ENCODE measurements around the gene VWA5B1.

Gene VWA5B1

DNA sequence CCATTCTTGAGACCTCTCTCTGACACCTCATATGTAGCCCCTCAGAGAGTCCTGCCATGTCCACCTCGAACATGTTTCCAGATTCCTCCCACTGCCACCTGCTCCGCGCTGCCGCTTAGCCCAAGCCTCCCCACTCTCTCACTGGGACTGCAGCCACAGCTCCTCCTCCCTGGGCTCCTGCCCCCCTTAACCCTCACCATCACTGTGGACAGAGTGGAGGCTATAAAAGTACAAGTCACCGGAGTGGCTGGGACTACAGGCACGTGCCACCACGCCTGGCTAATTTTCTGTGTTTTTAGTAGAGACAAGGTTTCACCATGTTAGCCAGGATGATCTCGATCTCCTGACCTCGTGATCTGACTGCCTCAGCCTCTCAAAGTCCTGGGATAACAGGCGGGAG is 77.0 kb downstream of the VWA5B1 start:
- Histone ChIP-seq H3K27ac (ENCODE audit: low read length) (no peak overlapping the region), H3K4me3 (ENCODE audit: low read length) (no peak overlapping the region), H3K9ac (ENCODE audit: low read length) (no peak overlapping the region), H4K20me1 (ENCODE audit: insufficient read depth, low read length) (no peaks in the 10 kb centered on the region), H3K27me3 (ENCODE audit: low read depth, low read length) (0 out of 2 replicates have a peak, but pooled peaks cover 4% of the 10 kb centered on the region), H2AFZ (ENCODE audit: low read depth, low read length) (no peak overlapping the region), H3K4me1 (ENCODE audit: low read length) (peaks cover 12% of the 10 kb centered on the region), H3K4me2 (ENCODE audit: low read length) (no peak overlapping the region), H3K79me2 (ENCODE audit: low read length) (no peaks in the 10 kb centered on the region), H3K9me3 (ENCODE audit: insufficient read depth, low read length) (no peaks in the 10 kb centered on the region), H3K36me3 (replicated peaks; ENCODE audit: low read depth, low read length) (no peaks in the 10 kb centered on the region)
- TF ChIP-seq, protein P1, sequence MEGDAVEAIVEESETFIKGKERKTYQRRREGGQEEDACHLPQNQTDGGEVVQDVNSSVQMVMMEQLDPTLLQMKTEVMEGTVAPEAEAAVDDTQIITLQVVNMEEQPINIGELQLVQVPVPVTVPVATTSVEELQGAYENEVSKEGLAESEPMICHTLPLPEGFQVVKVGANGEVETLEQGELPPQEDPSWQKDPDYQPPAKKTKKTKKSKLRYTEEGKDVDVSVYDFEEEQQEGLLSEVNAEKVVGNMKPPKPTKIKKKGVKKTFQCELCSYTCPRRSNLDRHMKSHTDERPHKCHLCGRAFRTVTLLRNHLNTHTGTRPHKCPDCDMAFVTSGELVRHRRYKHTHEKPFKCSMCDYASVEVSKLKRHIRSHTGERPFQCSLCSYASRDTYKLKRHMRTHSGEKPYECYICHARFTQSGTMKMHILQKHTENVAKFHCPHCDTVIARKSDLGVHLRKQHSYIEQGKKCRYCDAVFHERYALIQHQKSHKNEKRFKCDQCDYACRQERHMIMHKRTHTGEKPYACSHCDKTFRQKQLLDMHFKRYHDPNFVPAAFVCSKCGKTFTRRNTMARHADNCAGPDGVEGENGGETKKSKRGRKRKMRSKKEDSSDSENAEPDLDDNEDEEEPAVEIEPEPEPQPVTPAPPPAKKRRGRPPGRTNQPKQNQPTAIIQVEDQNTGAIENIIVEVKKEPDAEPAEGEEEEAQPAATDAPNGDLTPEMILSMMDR (IDR thresholded peaks at IDR 0.05; ENCODE audit: low read depth, low read length): no peak
- TF ChIP-seq EZH2phosphoT487 (IDR thresholded peaks at IDR 0.05; ENCODE audit: low read depth): no peak

DNA sequence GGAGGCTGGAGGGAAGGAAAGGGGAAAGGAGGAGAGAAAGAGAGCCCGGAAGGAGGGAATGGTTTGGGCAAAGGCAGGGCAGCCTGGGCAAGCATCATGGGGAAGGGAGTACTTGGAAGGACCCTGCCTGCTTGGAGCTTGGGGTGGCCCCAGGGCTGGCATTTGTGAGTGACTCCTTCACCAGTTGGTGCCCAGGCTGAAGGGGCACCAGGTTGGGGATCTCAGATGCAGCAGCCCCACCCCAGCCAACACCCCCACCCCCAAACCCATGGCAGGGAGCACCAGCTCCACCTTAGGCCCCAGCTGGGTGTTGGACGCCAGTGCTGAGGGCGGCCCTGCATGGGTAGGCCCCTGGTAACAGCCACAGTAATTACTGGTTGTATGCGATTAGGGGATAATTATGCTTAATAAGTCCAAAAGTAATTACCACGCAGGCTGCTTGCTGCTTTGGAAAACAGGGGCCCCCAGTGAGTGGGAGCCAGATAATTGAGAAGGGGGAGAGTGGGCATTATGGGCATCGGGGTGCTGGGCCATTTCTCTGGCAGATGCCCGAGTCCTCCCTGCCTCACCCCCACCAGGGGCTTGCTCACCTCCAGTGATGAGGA is 78.3 kb downstream of the VWA5B1 start:
- no peak overlapping the region for H3K27ac ChIP-seq (ENCODE audit: low read length)
- TF ChIP-seq, protein P1 (IDR thresholded peaks at IDR 0.05; ENCODE audit: low read depth, low read length): no peak
- no peak for TF ChIP-seq EZH2phosphoT487 (IDR thresholded peaks at IDR 0.05; ENCODE audit: low read depth)
- no peaks in the 10 kb centered on the region for H4K20me1 ChIP-seq (ENCODE audit: insufficient read depth, low read length)
- peaks cover 25% of the 10 kb centered on the region for H3K4me1 ChIP-seq (ENCODE audit: low read length)
- no peaks in the 10 kb centered on the region for H3K36me3 ChIP-seq (replicated peaks; ENCODE audit: low read depth, low read length)
- H3K9ac ChIP-seq (ENCODE audit: low read length): no peak overlapping the region
- H2AFZ ChIP-seq (ENCODE audit: low read depth, low read length): no peak overlapping the region
- H3K4me3 ChIP-seq (ENCODE audit: low read length): no peak overlapping the region
- no peaks in the 10 kb centered on the region for H3K9me3 ChIP-seq (ENCODE audit: insufficient read depth, low read length)
- no peak overlapping the region for H3K4me2 ChIP-seq (ENCODE audit: low read length)
- 0 out of 2 replicates have a peak, but pooled peaks cover 4% of the 10 kb centered on the region for H3K27me3 ChIP-seq (ENCODE audit: low read depth, low read length)
- no peaks in the 10 kb centered on the region for H3K79me2 ChIP-seq (ENCODE audit: low read length)

DNA sequence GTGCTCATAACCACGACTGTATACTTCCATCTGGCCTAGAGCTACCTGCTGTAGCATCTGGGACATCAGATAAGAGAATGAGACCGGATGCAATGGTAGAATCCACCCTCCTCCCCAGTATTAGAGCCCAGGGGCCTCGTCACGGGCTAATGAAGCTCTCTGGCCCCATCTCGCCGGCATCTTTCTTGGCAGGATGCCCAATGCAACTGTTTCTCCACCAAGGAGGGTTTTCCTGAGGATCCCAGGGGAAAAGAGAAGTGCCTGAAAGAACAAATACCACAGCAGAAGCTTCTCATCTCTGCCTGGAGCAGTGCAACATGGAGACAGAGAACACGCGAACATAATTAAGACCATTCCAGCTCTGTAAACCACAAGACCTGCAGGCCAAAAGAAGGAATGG is 80.0 kb downstream of the VWA5B1 start:
- no peaks in the 10 kb centered on the region for H3K79me2 ChIP-seq (ENCODE audit: low read length)
- H3K4me2 ChIP-seq (ENCODE audit: low read length): no peak overlapping the region
- H3K27ac ChIP-seq (ENCODE audit: low read length): no peak overlapping the region
- H2AFZ ChIP-seq (ENCODE audit: low read depth, low read length): no peak overlapping the region
- H3K4me3 ChIP-seq (ENCODE audit: low read length): no peak overlapping the region
- no peaks in the 10 kb centered on the region for H3K9me3 ChIP-seq (ENCODE audit: insufficient read depth, low read length)
- H3K9ac ChIP-seq (ENCODE audit: low read length): no peak overlapping the region
- TF ChIP-seq, protein P1 (IDR thresholded peaks at IDR 0.05; ENCODE audit: low read depth, low read length): no peak
- TF ChIP-seq EZH2phosphoT487 (IDR thresholded peaks at IDR 0.05; ENCODE audit: low read depth): no peak
- peaks cover 26% of the 10 kb centered on the region for H3K4me1 ChIP-seq (ENCODE audit: low read length)
- no peaks in the 10 kb centered on the region for H4K20me1 ChIP-seq (ENCODE audit: insufficient read depth, low read length)
- H3K27me3 ChIP-seq (ENCODE audit: low read depth, low read length): 0 out of 2 replicates have a peak, but pooled peaks cover 4% of the 10 kb centered on the region
- no peaks in the 10 kb centered on the region for H3K36me3 ChIP-seq (replicated peaks; ENCODE audit: low read depth, low read length)

DNA sequence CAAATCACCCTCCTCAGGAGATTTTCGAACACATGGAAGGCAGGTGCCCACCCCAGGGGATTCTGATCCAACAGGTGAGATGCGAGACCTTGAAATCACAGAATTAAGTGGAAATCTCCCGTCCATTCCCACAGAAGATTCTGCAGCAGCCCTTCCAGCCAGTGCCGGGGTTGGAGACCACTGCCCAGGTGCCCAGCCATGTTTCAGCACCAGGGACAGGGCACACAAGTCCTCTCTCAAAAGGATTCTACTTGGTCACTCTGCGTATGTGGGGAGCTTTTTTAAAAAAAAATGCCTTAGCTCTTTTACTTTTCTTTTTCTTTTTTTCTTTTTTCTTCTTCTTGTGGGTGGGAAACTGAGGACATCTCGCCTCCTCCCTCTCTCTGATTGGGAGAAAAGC is 80.7 kb downstream of the VWA5B1 start:
- no peak for TF ChIP-seq EZH2phosphoT487 (IDR thresholded peaks at IDR 0.05; ENCODE audit: low read depth)
- TF ChIP-seq, protein P1 (IDR thresholded peaks at IDR 0.05; ENCODE audit: low read depth, low read length): no peak
- Histone ChIP-seq H3K4me3 (ENCODE audit: low read length) (no peak overlapping the region), H4K20me1 (ENCODE audit: insufficient read depth, low read length) (no peaks in the 10 kb centered on the region), H3K9ac (ENCODE audit: low read length) (no peak overlapping the region), H3K4me1 (ENCODE audit: low read length) (peaks cover 26% of the 10 kb centered on the region), H3K4me2 (ENCODE audit: low read length) (peak overlapping the region; percentile 63; the same call in 1 of the 2 replicates), H3K79me2 (ENCODE audit: low read length) (no peaks in the 10 kb centered on the region), H3K27ac (ENCODE audit: low read length) (no peak overlapping the region), H3K36me3 (replicated peaks; ENCODE audit: low read depth, low read length) (no peaks in the 10 kb centered on the region), H3K9me3 (ENCODE audit: insufficient read depth, low read length) (no peaks in the 10 kb centered on the region), H2AFZ (ENCODE audit: low read depth, low read length) (no peak overlapping the region), H3K27me3 (ENCODE audit: low read depth, low read length) (0 out of 2 replicates have a peak, but pooled peaks cover 4% of the 10 kb centered on the region)
